HFF-Myc (cell line): ENCODE data around the gene EIPR1.
"Not testable (repeated sequence)": the region's sequence is repeated elsewhere in the genome, so short reads cannot be mapped to it uniquely, and the experiment has no call there.

Experiments
- DNase-seq: peaks from one replicate; pipeline ENCODE4 v3.0.0-alpha.2; 2011; ENCODE audit warnings: low read depth; ENCODE audit errors: extremely low read depth
- H3K4me3 ChIP-seq: replicated peaks from 2 replicates; pipeline ENCODE4 v1.5.1; 2011; ENCODE audit warnings: low read depth, mild to moderate bottlenecking, control low read depth, low read length
- TF ChIP-seq, protein P1 (sequence below): IDR thresholded peaks from 2 replicates; pipeline ENCODE4 v1.5.1; 2012; ENCODE audit warnings: mild to moderate bottlenecking, low read depth, low read length, control low read depth; ENCODE audit errors: missing control alignments

EIPR1 gene

DNA sequence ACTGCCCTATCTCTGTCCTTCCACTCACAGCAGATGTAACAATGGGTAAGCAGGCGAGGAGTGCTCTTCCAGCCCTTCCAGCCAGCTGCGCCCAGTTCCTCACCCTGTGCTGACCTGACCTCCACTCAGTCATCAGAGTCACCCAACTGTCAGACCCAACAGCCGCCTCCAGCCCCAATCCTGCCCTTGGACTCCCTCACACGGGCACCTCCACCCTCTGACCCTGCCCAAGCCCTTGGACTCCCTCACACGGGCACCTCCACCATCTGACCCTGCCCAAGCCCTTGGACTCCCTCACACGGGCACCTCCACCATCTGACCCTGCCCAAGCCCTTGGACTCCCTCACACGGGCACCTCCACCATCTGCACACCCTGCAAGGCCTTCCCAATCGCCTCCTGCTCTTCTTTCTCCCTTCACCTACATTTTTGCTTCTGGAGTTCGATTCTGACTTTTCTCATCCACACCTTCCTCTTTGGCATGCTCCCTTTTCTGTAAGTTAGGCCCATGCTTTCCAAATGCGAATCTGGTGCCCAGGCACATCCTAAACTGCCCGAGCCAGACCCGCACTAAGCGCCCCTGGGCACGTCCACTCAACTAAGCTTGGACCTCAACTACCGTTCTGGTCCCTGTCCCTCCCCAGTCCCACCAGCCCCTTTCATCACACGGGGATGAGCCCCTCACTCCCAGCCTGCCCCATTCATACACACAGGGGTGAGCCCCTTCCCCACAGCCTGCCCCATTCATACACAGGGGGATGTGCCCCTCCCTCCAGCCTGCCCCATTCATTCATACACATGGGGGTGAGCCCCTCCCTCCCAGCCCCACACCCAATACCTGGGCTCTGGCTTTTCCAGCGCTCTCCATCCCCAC, 15.9 kb downstream of the EIPR1 start:
- no peak for DNase-seq
- no peak overlapping the region for H3K4me3 ChIP-seq
- TF ChIP-seq, protein P1, sequence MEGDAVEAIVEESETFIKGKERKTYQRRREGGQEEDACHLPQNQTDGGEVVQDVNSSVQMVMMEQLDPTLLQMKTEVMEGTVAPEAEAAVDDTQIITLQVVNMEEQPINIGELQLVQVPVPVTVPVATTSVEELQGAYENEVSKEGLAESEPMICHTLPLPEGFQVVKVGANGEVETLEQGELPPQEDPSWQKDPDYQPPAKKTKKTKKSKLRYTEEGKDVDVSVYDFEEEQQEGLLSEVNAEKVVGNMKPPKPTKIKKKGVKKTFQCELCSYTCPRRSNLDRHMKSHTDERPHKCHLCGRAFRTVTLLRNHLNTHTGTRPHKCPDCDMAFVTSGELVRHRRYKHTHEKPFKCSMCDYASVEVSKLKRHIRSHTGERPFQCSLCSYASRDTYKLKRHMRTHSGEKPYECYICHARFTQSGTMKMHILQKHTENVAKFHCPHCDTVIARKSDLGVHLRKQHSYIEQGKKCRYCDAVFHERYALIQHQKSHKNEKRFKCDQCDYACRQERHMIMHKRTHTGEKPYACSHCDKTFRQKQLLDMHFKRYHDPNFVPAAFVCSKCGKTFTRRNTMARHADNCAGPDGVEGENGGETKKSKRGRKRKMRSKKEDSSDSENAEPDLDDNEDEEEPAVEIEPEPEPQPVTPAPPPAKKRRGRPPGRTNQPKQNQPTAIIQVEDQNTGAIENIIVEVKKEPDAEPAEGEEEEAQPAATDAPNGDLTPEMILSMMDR, result no peak

DNA sequence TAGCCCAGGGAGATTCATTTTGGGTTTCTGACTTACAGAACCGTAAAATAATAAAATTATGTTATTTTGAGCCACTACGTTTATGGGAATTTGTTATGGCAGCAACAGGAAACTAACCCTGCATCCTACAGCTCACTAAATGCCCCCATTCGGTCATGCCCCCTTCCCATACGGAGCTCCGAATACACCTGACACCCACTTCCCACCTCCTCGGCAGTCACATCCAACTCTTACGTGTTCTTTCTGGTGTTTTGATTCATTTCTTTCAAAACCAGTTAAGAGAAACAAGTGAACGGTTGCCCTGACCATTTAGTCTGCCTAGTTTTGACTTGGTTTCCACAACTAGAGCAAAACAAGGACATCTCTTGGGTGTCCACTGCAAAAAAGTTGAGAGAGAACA, 19.7 kb downstream of the EIPR1 start:
- no peak overlapping the region for H3K4me3 ChIP-seq
- no peak for DNase-seq
- TF ChIP-seq, protein P1, result no peak

DNA sequence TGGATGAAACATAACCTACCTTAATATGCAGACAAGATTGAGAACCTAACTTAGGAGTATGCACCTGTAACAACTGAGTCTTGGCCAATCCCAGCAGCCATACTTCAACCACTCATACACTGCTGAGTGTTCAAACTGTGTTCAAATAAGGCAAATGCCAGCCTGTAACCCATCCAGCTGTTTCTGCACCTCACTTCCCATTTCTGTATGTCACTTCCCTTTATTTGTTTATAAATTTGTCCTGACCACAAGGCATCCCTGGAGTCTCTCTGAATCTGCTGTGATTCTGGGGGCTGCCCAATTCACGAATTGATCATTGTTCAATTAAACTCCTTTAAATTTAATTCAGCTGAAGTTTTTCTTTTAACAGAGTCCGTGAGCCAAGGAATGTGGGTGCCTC, 20.2 kb downstream of the EIPR1 start:
- not testable (repeated sequence) for H3K4me3 ChIP-seq, DNase-seq

DNA sequence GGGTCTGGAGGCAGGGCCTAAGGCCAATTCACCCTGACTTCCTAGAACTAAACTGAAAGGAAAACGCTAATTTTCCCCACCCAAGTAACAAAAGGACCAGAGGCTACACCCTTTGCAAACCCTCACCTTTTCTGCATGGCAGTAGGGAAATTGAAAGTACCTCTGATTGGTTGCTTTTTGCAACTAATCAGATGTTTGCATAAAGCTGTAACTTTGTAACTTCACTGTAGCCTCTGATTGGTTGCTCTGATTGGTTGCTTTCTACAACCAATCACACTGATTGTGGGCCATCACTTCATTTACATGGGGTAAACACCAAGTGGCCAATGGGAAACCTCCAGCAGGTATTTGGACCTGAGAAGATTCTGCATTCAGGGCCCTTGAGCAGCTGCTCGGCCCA, 20.8 kb downstream of the EIPR1 start:
- no peak for DNase-seq
- TF ChIP-seq, protein P1, result no peak
- H3K4me3 ChIP-seq, result no peak overlapping the region

DNA sequence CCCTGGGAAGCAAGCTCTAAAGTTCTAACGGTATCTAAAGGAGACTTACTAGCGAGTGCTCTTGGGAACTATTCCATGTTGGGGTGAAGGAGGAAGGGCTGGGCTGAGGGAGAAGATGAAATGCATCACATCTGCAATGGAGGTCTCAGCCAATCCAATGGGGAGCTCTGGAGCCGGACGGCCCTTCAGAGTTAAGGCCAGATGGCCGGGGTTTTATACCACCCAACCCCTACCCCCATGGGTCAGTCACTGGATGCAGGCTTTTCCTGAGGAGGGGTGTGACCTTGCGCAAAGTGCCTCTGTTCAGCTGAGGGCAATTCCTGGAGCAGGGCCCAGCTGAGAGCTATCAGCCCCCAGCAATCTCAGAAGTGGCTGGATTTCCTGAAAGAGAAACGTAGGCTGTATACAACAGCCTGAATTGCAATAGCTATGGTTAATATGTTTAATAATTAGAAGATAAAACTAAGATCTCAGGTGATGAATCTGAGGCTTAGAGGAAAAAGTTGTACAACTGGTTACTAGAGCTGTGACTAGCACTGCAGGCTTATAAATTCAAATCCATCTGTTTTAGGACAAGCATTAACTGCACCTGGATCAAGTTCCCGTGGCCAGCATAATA, 21.6 kb downstream of the EIPR1 start:
- no peak overlapping the region for H3K4me3 ChIP-seq
- DNase-seq, result no peak
- TF ChIP-seq, protein P1, result no peak

DNA sequence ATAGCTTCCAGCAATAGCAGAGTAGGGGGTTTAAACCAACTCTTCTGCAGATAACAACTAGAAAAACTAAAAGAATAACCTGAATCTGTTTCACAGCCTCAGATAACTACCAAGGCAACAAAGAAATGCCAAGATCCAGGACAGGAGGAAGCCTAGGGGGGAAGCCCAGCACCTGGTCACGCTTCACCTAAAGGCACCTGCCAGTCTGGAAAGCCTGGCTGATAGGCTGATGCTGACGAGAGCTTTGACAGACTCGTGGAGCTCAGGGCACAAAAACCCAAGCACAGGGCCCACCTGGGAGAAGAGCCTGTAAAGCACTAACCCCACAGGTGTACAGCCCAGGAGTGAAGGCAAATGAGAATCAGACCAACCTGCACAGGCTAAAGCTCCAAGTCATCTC, 22.6 kb downstream of the EIPR1 start:
- DNase-seq, result no peak
- TF ChIP-seq, protein P1, result no peak
- no peak overlapping the region for H3K4me3 ChIP-seq

DNA sequence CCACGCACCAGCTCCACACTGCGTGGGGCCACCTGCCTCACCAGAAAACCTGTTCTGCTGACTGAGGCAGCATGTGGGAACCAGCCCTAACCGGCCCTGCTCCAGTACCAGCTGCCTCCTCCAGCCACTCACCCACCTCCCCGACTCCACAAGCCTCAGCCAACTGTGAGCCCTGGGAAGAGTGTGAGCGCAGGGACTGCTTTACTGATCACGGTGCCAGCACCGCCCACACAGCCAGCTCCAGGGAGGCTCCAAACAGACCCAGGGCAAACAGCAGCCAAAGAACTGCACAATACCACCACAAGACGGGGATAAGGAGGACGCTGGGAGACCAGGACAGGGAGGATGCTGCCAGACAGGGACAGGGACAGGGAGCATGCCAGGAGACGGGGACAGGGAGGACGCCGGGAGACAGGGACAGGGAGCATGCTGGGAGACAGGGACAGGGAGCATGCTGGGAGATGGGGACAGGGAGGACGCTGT, 28.4 kb downstream of the EIPR1 start:
- H3K4me3 ChIP-seq, result no peak overlapping the region
- no peak for DNase-seq
- TF ChIP-seq, protein P1, result no peak
